ENCODE measurements around the gene FRMD5.

FRMD5 gene

GRCh38 chr15:43974852-43975251, 220.2 kb downstream of the FRMD5 start:
- no peak for DNase-seq (ENCODE audit: low read depth)

GRCh38 chr15:43969802-43970375, 225.2 kb downstream of the FRMD5 start:
- no peak for DNase-seq (ENCODE audit: low read depth)

- DNase-seq (ENCODE audit: low read depth): no peak
These were observed 226.5 kb downstream of the FRMD5 start for GRCh38 chr15:43968551-43968950.

GRCh38 chr15:43966646-43967045, 228.4 kb downstream of the FRMD5 start:
- no peak for DNase-seq (ENCODE audit: low read depth)

GRCh38 chr15:43958861-43959330, 236.2 kb downstream of the FRMD5 start:
- no peak for DNase-seq (ENCODE audit: low read depth)

GRCh38 chr15:43957724-43958123, 237.3 kb downstream of the FRMD5 start:
- no peak for DNase-seq (ENCODE audit: low read depth)

- no peak for DNase-seq (ENCODE audit: low read depth)
These were observed 239.9 kb downstream of the FRMD5 start for GRCh38 chr15:43955140-43955539.

- DNase-seq (ENCODE audit: low read depth): no peak
These were observed 240.9 kb downstream of the FRMD5 start for GRCh38 chr15:43954181-43954621.

- no peak for DNase-seq (ENCODE audit: low read depth)
These were observed 241.7 kb downstream of the FRMD5 start for GRCh38 chr15:43953402-43953801.

- DNase-seq (ENCODE audit: low read depth): no peak
These were observed 244.5 kb downstream of the FRMD5 start for GRCh38 chr15:43950531-43950930.

GRCh38 chr15:43948691-43949325, 246.3 kb downstream of the FRMD5 start:
- no peak for DNase-seq (ENCODE audit: low read depth)

GRCh38 chr15:43943511-43943910, 251.6 kb downstream of the FRMD5 start:
- DNase-seq (ENCODE audit: low read depth): no peak

GRCh38 chr15:43942194-43942593, 252.9 kb downstream of the FRMD5 start:
- DNase-seq (ENCODE audit: low read depth): no peak

- no peak for DNase-seq (ENCODE audit: low read depth)
These were observed 253.5 kb downstream of the FRMD5 start for GRCh38 chr15:43941555-43941954.

- no peak for DNase-seq (ENCODE audit: low read depth)
These were observed 254.0 kb downstream of the FRMD5 start for GRCh38 chr15:43941071-43941470.

GRCh38 chr15:43939070-43939469, 256.0 kb downstream of the FRMD5 start:
- no peak for DNase-seq (ENCODE audit: low read depth)

GRCh38 chr15:43934480-43934879, 260.6 kb downstream of the FRMD5 start:
- no peak for DNase-seq (ENCODE audit: low read depth)

- no peak for DNase-seq (ENCODE audit: low read depth)
These were observed 262.2 kb downstream of the FRMD5 start for GRCh38 chr15:43932907-43933306.

GRCh38 chr15:43931790-43932435, 263.2 kb downstream of the FRMD5 start:
- DNase-seq (ENCODE audit: low read depth): no peak

- DNase-seq (ENCODE audit: low read depth): no peak
These were observed 264.0 kb downstream of the FRMD5 start for GRCh38 chr15:43931119-43931518.

- DNase-seq (ENCODE audit: low read depth): no peak
These were observed 264.5 kb downstream of the FRMD5 start for GRCh38 chr15:43930556-43930955.

GRCh38 chr15:43930079-43930478, 265.0 kb downstream of the FRMD5 start:
- DNase-seq (ENCODE audit: low read depth): no peak

- no peak for DNase-seq (ENCODE audit: low read depth)
These were observed 266.9 kb downstream of the FRMD5 start for GRCh38 chr15:43928152-43928551.
